Cardiac muscle cell (in vitro differentiated cells and primary cell): ENCODE results near the gene ZGPAT. TPM values are rescaled to one million over a fixed set of nuclear protein-coding genes. Genes with fewer than 3 reads are reported as not detected.

Experiments used
- DNase-seq, 2 donors: peaks; one replicate each; pipeline versions ENCODE4 v3.0.0 to v3.0.0-alpha.2; 2010 to 2017; ENCODE audit warnings: low read depth in 1 of 2, low spot score in 1 of 2
- H3K27ac ChIP-seq: fragments of 200-600 bp; sonication (generic); 2 replicates; pipeline ENCODE4 v1.5.1; 2016
- H3K27me3 ChIP-seq: fragments of 200-600 bp; sonication (generic); 2 replicates; pipeline ENCODE4 v1.6.0; 2016; ENCODE audit warnings: control low read depth
- H3K36me3 ChIP-seq: fragments of 200-600 bp; sonication (generic); 2 replicates; pipeline ENCODE4 v1.5.1; 2016; ENCODE audit warnings: control low read depth
- H3K4me1 ChIP-seq: fragments of 200-600 bp; sonication (generic); 2 replicates; pipeline ENCODE4 v1.8.1; 2017; ENCODE audit warnings: low read depth, mild to moderate bottlenecking, mixed run types
- H3K4me3 ChIP-seq: fragments of 200-600 bp; sonication (generic); 2 replicates; pipeline ENCODE4 v1.5.1; 2016; ENCODE audit warnings: mild to moderate bottlenecking
- H3K9me3 ChIP-seq: fragments of 200-600 bp; sonication (generic); 2 replicates; pipeline ENCODE4 v1.5.1; 2017; ENCODE audit warnings: low read depth, mild to moderate bottlenecking, control low read depth
- CTCF ChIP-seq: IDR thresholded peaks from 2 replicates; pipeline ENCODE4 v1.5.1; 2012; ENCODE audit warnings: low read depth, mild to moderate bottlenecking, low read length
- polyA plus RNA-seq: library from polyadenylated mRNA; unstranded; fragments of >200 nt; fragmentation: Nextera tagmentation; extraction: Ambion mirVana; gene quantifications from 2 replicates; pipeline ENCODE4 v1.2.1, GENCODE V29; 2016
- total RNA-seq: library from RNA; depleted of rRNA; stranded (reverse); fragments of >200 nt; gene quantifications from 2 replicates; pipeline ENCODE4 v1.2.3, GENCODE V29; 2016

Gene ZGPAT
- total and polyA plus RNA-seq, 2 experiments from 2014 or later: 36.3 to 37.5 TPM

GRCh38 chr20:63695424-63696305 is 12.2 kb upstream of the ZGPAT start:
- DNase-seq: no peak
- peaks cover 6% of the 10 kb centered on the region for H3K4me1 ChIP-seq
- no peak for TF ChIP-seq CTCF
- H3K9me3 ChIP-seq: no peaks in the 10 kb centered on the region
- no peak overlapping the region for H3K4me3 ChIP-seq
- H3K27me3 ChIP-seq: no peaks in the 10 kb centered on the region
- H3K36me3 ChIP-seq: no peaks in the 10 kb centered on the region
- no peak overlapping the region for H3K27ac ChIP-seq

GRCh38 chr20:63696306-63696627 is 11.6 kb upstream of the ZGPAT start:
- no peak overlapping the region for H3K4me3 ChIP-seq
- no peak overlapping the region for H3K27ac ChIP-seq
- H3K9me3 ChIP-seq: no peaks in the 10 kb centered on the region
- TF ChIP-seq CTCF: no peak
- peaks cover 6% of the 10 kb centered on the region for H3K4me1 ChIP-seq
- no peaks in the 10 kb centered on the region for H3K27me3 ChIP-seq
- H3K36me3 ChIP-seq: no peaks in the 10 kb centered on the region
- peak; percentile 41 to 46 for DNase-seq

GRCh38 chr20:63696628-63697356 is 11.0 kb upstream of the ZGPAT start, which contains the start of gene TNFRSF6B:
Gene TNFRSF6B (plus strand): TSS chr20:63696652. CDS start chr20:63696768, 116 bp downstream.
- DNase-seq: peak in 1 of 2 donors; percentile 39
- Histone ChIP-seq H3K4me1 (peaks cover 6% of the 10 kb centered on the region), H3K9me3 (no peaks in the 10 kb centered on the region), H3K36me3 (no peaks in the 10 kb centered on the region), H3K4me3 (no peak within 1 kb of the TSS), H3K27ac (no peak within 1 kb of the TSS), H3K27me3 (no peaks in the 10 kb centered on the region)
- no peak for TF ChIP-seq CTCF

GRCh38 chr20:63697357-63697867 is 10.4 kb upstream of the ZGPAT start:
- no peaks in the 10 kb centered on the region for H3K27me3 ChIP-seq
- no peaks in the 10 kb centered on the region for H3K9me3 ChIP-seq
- no peak overlapping the region for H3K27ac ChIP-seq
- DNase-seq: no peak
- H3K4me1 ChIP-seq: peaks cover 6% of the 10 kb centered on the region
- no peaks in the 10 kb centered on the region for H3K36me3 ChIP-seq
- TF ChIP-seq CTCF: no peak
- no peak overlapping the region for H3K4me3 ChIP-seq

- Histone ChIP-seq H3K4me3 (no peak overlapping the region), H3K27ac (no peak overlapping the region), H3K9me3 (no peaks in the 10 kb centered on the region), H3K4me1 (peaks cover 6% of the 10 kb centered on the region), H3K36me3 (no peaks in the 10 kb centered on the region), H3K27me3 (no peaks in the 10 kb centered on the region)
- no peak for TF ChIP-seq CTCF
- DNase-seq: no peak
These were observed 9.8 kb upstream of the ZGPAT start for GRCh38 chr20:63697868-63698545.
